Parathyroid adenoma (tissue), 2 donors: Measurements from ENCODE around the gene INPP4A.

ENCODE experiments used
- H2AFZ ChIP-seq: fragments of 300-600 bp; sonication (generic); one replicate; pipeline ENCODE4 v1.7.0; 2017; ENCODE audit warnings: antibody characterized with exemption, mild to moderate bottlenecking
- H3K27ac ChIP-seq: fragments of 300-600 bp; sonication (generic); one replicate; pipeline ENCODE4 v1.7.0; 2017
- H3K27me3 ChIP-seq: fragments of 300-600 bp; sonication (generic); one replicate; pipeline ENCODE4 v1.7.0; 2017; ENCODE audit warnings: low read length; ENCODE audit not compliant: control insufficient read depth, insufficient read depth
- H3K36me3 ChIP-seq: fragments of 300-600 bp; sonication (generic); one replicate; pipeline ENCODE4 v1.7.0; 2017; ENCODE audit warnings: low read length; ENCODE audit not compliant: control insufficient read depth, insufficient read depth
- H3K4me1 ChIP-seq: fragments of 300-600 bp; sonication (generic); one replicate; pipeline ENCODE4 v1.7.0; 2017; ENCODE audit warnings: control low read depth
- H3K4me2 ChIP-seq: fragments of 300-600 bp; sonication (generic); one replicate; pipeline ENCODE4 v1.7.0; 2017; ENCODE audit warnings: low read length
- H3K4me3 ChIP-seq: fragments of 300-600 bp; sonication (generic); one replicate; pipeline ENCODE4 v1.7.0; 2017; ENCODE audit warnings: low read depth, low read length
- H3K79me2 ChIP-seq: fragments of 300-600 bp; sonication (generic); one replicate; pipeline ENCODE4 v1.7.0; 2017; ENCODE audit warnings: control low read depth
- H3K9ac ChIP-seq: fragments of 300-600 bp; sonication (generic); one replicate; pipeline ENCODE4 v1.7.0; 2017; ENCODE audit warnings: mild to moderate bottlenecking
- H3K9me3 ChIP-seq: fragments of 300-600 bp; sonication (generic); one replicate; pipeline ENCODE4 v1.7.0; 2017; ENCODE audit warnings: low read length; ENCODE audit not compliant: control insufficient read depth
- CTCF ChIP-seq: fragments of 300-600 bp; sonication (generic); IDR thresholded peaks from one replicate; pipeline ENCODE4 v1.7.0; 2017; ENCODE audit warnings: antibody characterized with exemption, mild to moderate bottlenecking
- donor health status: primary hyperparathyroidism.

INPP4A gene

GRCh38 chr2:98492441-98492840, 47.8 kb downstream of the INPP4A start:
- no peak overlapping the region for H3K9ac ChIP-seq
- H3K79me2 ChIP-seq = peaks cover 36% of the 10 kb centered on the region
- no peak overlapping the region for H3K27ac ChIP-seq
- peaks cover 5% of the 10 kb centered on the region for H3K4me1 ChIP-seq
- H3K36me3 ChIP-seq = no peaks in the 10 kb centered on the region
- no peak overlapping the region for H3K4me2 ChIP-seq
- TF ChIP-seq CTCF = no peak
- no peaks in the 10 kb centered on the region for H3K27me3 ChIP-seq
- no peak overlapping the region for H2AFZ ChIP-seq
- no peaks in the 10 kb centered on the region for H3K9me3 ChIP-seq
- no peak overlapping the region for H3K4me3 ChIP-seq

- no peak overlapping the region for H2AFZ ChIP-seq
- H3K79me2 ChIP-seq = peaks cover 44% of the 10 kb centered on the region
- no peaks in the 10 kb centered on the region for H3K36me3 ChIP-seq
- no peak overlapping the region for H3K4me3 ChIP-seq
- no peak overlapping the region for H3K4me2 ChIP-seq
- H3K27ac ChIP-seq = no peak overlapping the region
- H3K27me3 ChIP-seq = no peaks in the 10 kb centered on the region
- TF ChIP-seq CTCF = no peak
- H3K9me3 ChIP-seq = no peaks in the 10 kb centered on the region
- H3K4me1 ChIP-seq = peaks cover 5% of the 10 kb centered on the region
- no peak overlapping the region for H3K9ac ChIP-seq
Observed at GRCh38 chr2:98494699-98495098, 50.0 kb downstream of the INPP4A start.

GRCh38 chr2:98496750-98497493, 52.3 kb downstream of the INPP4A start:
- H2AFZ ChIP-seq = no peak overlapping the region
- no peaks in the 10 kb centered on the region for H3K36me3 ChIP-seq
- no peak overlapping the region for H3K27ac ChIP-seq
- H3K79me2 ChIP-seq = peaks cover 38% of the 10 kb centered on the region
- H3K9me3 ChIP-seq = no peaks in the 10 kb centered on the region
- H3K9ac ChIP-seq = no peak overlapping the region
- TF ChIP-seq CTCF = no peak
- H3K27me3 ChIP-seq = no peaks in the 10 kb centered on the region
- H3K4me3 ChIP-seq = no peak overlapping the region
- no peak overlapping the region for H3K4me2 ChIP-seq
- H3K4me1 ChIP-seq = peaks cover 5% of the 10 kb centered on the region

GRCh38 chr2:98498703-98499440, 54.2 kb downstream of the INPP4A start:
- H3K9me3 ChIP-seq = no peaks in the 10 kb centered on the region
- H3K9ac ChIP-seq = no peak overlapping the region
- H3K4me3 ChIP-seq = no peak overlapping the region
- peaks cover 13% of the 10 kb centered on the region for H3K4me1 ChIP-seq
- TF ChIP-seq CTCF = no peak
- H3K79me2 ChIP-seq = peaks cover 26% of the 10 kb centered on the region
- H3K27me3 ChIP-seq = no peaks in the 10 kb centered on the region
- H2AFZ ChIP-seq = no peak overlapping the region
- H3K27ac ChIP-seq = no peak overlapping the region
- H3K36me3 ChIP-seq = no peaks in the 10 kb centered on the region
- no peak overlapping the region for H3K4me2 ChIP-seq
